GM12878 (cell line): ENCODE data around the gene NLGN1. TPM values are rescaled to one million over a fixed set of nuclear protein-coding genes. Genes with fewer than 3 reads are reported as not detected.

ENCODE experiments used
- ATAC-seq: fragments of 200-7000 bp; cut with Tn5 transposase; 3 replicates; pipeline ENCODE4 v1.9.1; 2020; ENCODE audit warnings: mild to moderate bottlenecking, moderate library complexity
- BruUV-seq: library from RNA; stranded (reverse); fragments of 400-500 nt; replicated peaks from 2 replicates; lab custom pipeline; 2021; lab: Mats Ljungman, UMichigan
- CTCF ChIA-PET: fragments of 300-600 bp; sonication (Branson Sonifier 250); formaldehyde crosslinking; extraction: SDS; loops from one replicate; lab custom pipeline; 2021; ENCODE audit warnings: inconsistent platforms; lab: Yijun Ruan, JAX
- POLR2A ChIA-PET: fragments of 350-600 bp; formaldehyde crosslinking; extraction: SDS; loops from one replicate; lab custom pipeline; 2021; ENCODE audit warnings: inconsistent platforms; lab: Charles Lee
- RAD21 ChIA-PET: fragments of 300-600 bp; sonication (Branson Sonifier 250); formaldehyde crosslinking; loops from one replicate; lab custom pipeline; 2023; ENCODE audit warnings: antibody characterized with exemption; ENCODE audit not compliant: unreplicated experiment; lab: Charles Lee
- SMC1A ChIA-PET: fragments of 300-600 bp; sonication (Branson Sonifier 250); formaldehyde crosslinking; loops from one replicate; lab custom pipeline; 2023; ENCODE audit not compliant: unreplicated experiment, uncharacterized antibody; lab: Charles Lee
- DNase-seq: peaks from one replicate; pipeline ENCODE4 v3.0.0-alpha.2; 2011; ENCODE audit warnings: low read depth, low spot score
- FAIRE-seq: peaks from 3 replicates; lab custom pipeline; 2011; peaks lifted over from hg19 to GRCh38; lab: Jason Lieb, UNC
- H2AFZ ChIP-seq: 2 replicates; pipeline ENCODE4 v1.6.0; 2011; ENCODE audit warnings: low read depth, low read length, control low read depth; ENCODE audit not compliant: control insufficient read depth
- H3K27ac ChIP-seq: 2 replicates; pipeline ENCODE4 v1.5.1; 2011; ENCODE audit warnings: control low read depth; ENCODE audit not compliant: control insufficient read depth, insufficient read depth
- H3K27me3 ChIP-seq, 2 experiments: replicated peaks in 1 of 2; 2 replicates each; pipeline versions ENCODE4 v1.6.0 to v1.6.1; 2011; ENCODE audit warnings: low read length in 1 of 2; ENCODE audit not compliant: control insufficient read depth in 2 of 2, insufficient read depth in 2 of 2
- H3K36me3 ChIP-seq, 2 experiments: 2 replicates each; pipeline ENCODE4 v1.5.1; 2011; ENCODE audit warnings: low read length in 1 of 2; ENCODE audit not compliant: control insufficient read depth in 2 of 2, insufficient read depth in 2 of 2
- H3K4me1 ChIP-seq: 2 replicates; pipeline ENCODE4 v1.6.1; 2011; ENCODE audit warnings: mild to moderate bottlenecking, low read length, moderate library complexity, mixed read lengths; ENCODE audit not compliant: control insufficient read depth, insufficient read depth
- H3K4me2 ChIP-seq: 2 replicates; pipeline ENCODE4 v1.6.0; 2011; ENCODE audit warnings: control low read depth; ENCODE audit not compliant: control insufficient read depth, insufficient read depth
- H3K4me3 ChIP-seq: fragments of 200-600 bp; sonication (generic); 2 replicates; pipeline ENCODE4 v1.5.1; 2016
- H3K79me2 ChIP-seq: 2 replicates; pipeline ENCODE4 v1.6.0; 2011; ENCODE audit warnings: low read length; ENCODE audit not compliant: control insufficient read depth, insufficient read depth
- H3K9ac ChIP-seq: 2 replicates; pipeline ENCODE4 v1.8.0; 2011; ENCODE audit warnings: low read length, control low read depth, mixed read lengths; ENCODE audit not compliant: control insufficient read depth, insufficient read depth
- H3K9me3 ChIP-seq: replicated peaks from 3 replicates; pipeline ENCODE4 v1.5.1; 2011; ENCODE audit warnings: mild to moderate bottlenecking, low read length; ENCODE audit not compliant: control insufficient read depth, insufficient read depth
- H4K20me1 ChIP-seq: 2 replicates; pipeline ENCODE4 v1.6.0; 2011; ENCODE audit not compliant: control insufficient read depth, insufficient read depth
- ATF7 ChIP-seq: fragments of 450-650 bp; IDR thresholded peaks from 2 replicates; pipeline ENCODE4 v1.6.1; 2016; ENCODE audit warnings: low read depth, mild to moderate bottlenecking
- CBFB ChIP-seq: IDR thresholded peaks from 2 replicates; pipeline ENCODE4 v1.6.1; 2016; ENCODE audit warnings: antibody characterized with exemption, low read depth
- EGR1 ChIP-seq, 2 experiments: IDR thresholded peaks; 1 replicate in 1 of 2; 2 replicates in 1 of 2; pipeline ENCODE4 v1.6.1; 2011 to 2012; ENCODE audit warnings: low read depth in 2 of 2, low read length in 2 of 2, borderline replicate concordance in 1 of 2, mild to moderate bottlenecking in 1 of 2, moderate library complexity in 1 of 2
- GABPA ChIP-seq: IDR thresholded peaks from 2 replicates; pipeline ENCODE4 v1.6.1; 2014; ENCODE audit warnings: antibody characterized with exemption, low read depth, mild to moderate bottlenecking, inconsistent platforms
- HDAC2 ChIP-seq: fragments of 200-600 bp; sonication (generic); IDR thresholded peaks from 2 replicates; pipeline ENCODE4 v1.6.1; 2017
- KLF5 ChIP-seq: fragments of 450-650 bp; IDR thresholded peaks from 2 replicates; pipeline ENCODE4 v1.6.1; 2014; ENCODE audit warnings: mild to moderate bottlenecking; ENCODE audit not compliant: partially characterized antibody
- MYC ChIP-seq: IDR thresholded peaks from 2 replicates; pipeline ENCODE4 v1.6.1; 2011; ENCODE audit warnings: mild to moderate bottlenecking, low read length, moderate library complexity, inconsistent platforms; ENCODE audit not compliant: insufficient read depth, insufficient replicate concordance, insufficient read length, severe bottlenecking
- NR2C2 ChIP-seq: IDR thresholded peaks from 2 replicates; pipeline ENCODE4 v1.6.1; 2011; ENCODE audit warnings: borderline replicate concordance, low read depth; ENCODE audit not compliant: control insufficient read depth, insufficient read length
- NR2F1 ChIP-seq: fragments of 450-650 bp; conservative IDR thresholded peaks from 2 replicates; pipeline ENCODE4 v1.6.1; 2017; ENCODE audit warnings: mild to moderate bottlenecking
- POLR2A ChIP-seq: IDR thresholded peaks from 2 replicates; pipeline ENCODE4 v1.6.1; 2011; ENCODE audit warnings: low read depth, mild to moderate bottlenecking, low read length
- WRNIP1 ChIP-seq: IDR thresholded peaks from 2 replicates; pipeline ENCODE4 v1.6.1; 2011; ENCODE audit warnings: low read depth, low read length, improper control_type of control experiment, borderline replicate concordance
- ZBED1 ChIP-seq: IDR thresholded peaks from 2 replicates; pipeline ENCODE4 v1.6.1; 2016; ENCODE audit warnings: borderline replicate concordance
- ZNF207 ChIP-seq: fragments of 450-650 bp; IDR thresholded peaks from 2 replicates; pipeline ENCODE4 v1.6.1; 2014; ENCODE audit warnings: antibody characterized with exemption, mild to moderate bottlenecking, borderline replicate concordance
- ZNF622 ChIP-seq: fragments of 450-650 bp; IDR thresholded peaks from 2 replicates; pipeline ENCODE4 v1.6.1; 2017; ENCODE audit warnings: mild to moderate bottlenecking, inconsistent platforms
- WGBS: methylation state at CpG from one replicate; pipeline ENCODE4 v1.1.6; 2016; ENCODE audit warnings: low lambda C conversion rate; ENCODE audit not compliant: insufficient replicate concordance, insufficient coverage; ENCODE audit errors: missing lambda C conversion rate; 5-methylcytosine and 5-hydroxymethylcytosine counted together
- in situ Hi-C: fragments of 300-500 bp; cut with MboI; formaldehyde crosslinking; loops from 9 replicates; pipeline ENCODE4 v1.14.3; 2018; ENCODE audit warnings: mixed read lengths
- intact Hi-C: fragments of 100-400 bp; cut with micrococcal nuclease; formaldehyde crosslinking; loops from one replicate; pipeline ENCODE4 v1.14.2; 2022; ENCODE audit not compliant: unreplicated experiment
- polyA plus RNA-seq, 11 experiments: library from polyadenylated mRNA; depleted of rRNA in 4 of 11; unstranded in 6 of 11; stranded (reverse) in 5 of 11; fragments of >200 nt; fragmentation: Nextera tagmentation in 4 of 11; fragmentation: Illumina TruSeq in 1 of 11; extraction: Ambion mirVana in 4 of 11; extraction: Trizol in 1 of 11; gene quantifications; 1 replicate in 1 of 11; 2 replicates in 10 of 11; pipeline versions ENCODE4 v1.2.1 to v1.2.3, GENCODE V29; 2011 to 2016; ENCODE audit warnings: inconsistent platforms in 2 of 11, missing spikeins in 2 of 11, low read depth in 1 of 11
- total RNA-seq, 4 experiments: library from RNA; depleted of rRNA in 3 of 4; stranded (reverse); fragments of >200 nt in 3 of 4; fragmentation: Illumina TruSeq in 1 of 4; extraction: Trizol in 1 of 4; gene quantifications; 2 replicates each; pipeline versions ENCODE4 v1.2.1 to v1.2.3, GENCODE V29; 2013 to 2021
- TF ChIP-seq, protein P1 (sequence below): fragments of 450-650 bp; IDR thresholded peaks from 2 replicates; pipeline ENCODE4 v1.6.1; 2017; ENCODE audit warnings: mild to moderate bottlenecking, moderate library complexity
- TF ChIP-seq, protein P2 (sequence below): fragments of 450-650 bp; IDR thresholded peaks from 2 replicates; pipeline ENCODE4 v1.6.1; 2016; ENCODE audit warnings: mild to moderate bottlenecking

NLGN1 gene
- total and polyA plus RNA-seq, 10 of the 15 experiments (the other 5 are each of a cell fraction or from before 2014, with no cell fraction given): not detected

DNA sequence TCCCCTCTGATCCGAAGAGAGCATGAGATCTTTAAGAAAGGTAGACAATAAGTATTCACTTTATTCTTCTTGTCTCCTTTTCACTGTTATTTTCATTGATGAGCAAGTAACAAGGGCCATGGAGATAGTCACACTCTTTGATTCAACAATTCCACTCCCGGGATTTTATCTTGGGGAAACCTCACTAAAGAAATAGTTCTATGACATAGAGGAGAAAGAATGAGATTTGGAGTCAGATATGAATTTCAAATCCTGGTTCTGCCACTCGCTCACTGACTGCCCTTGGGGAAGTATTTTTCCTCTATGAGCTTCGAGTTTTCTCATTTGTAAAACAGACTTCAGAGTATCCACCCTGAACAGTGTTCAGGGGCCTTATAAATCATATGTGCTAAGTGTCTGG is 514.6 kb downstream of the NLGN1 start:
- intact Hi-C loops: no loop called here
- ChIA-PET RAD21 (no interaction called here), CTCF (no interaction called here), POLR2A (no interaction called here), SMC1A (no interaction called here)
- Histone ChIP-seq H3K27ac (no peak overlapping the region), H3K9ac (no peak overlapping the region), H3K27me3 (no peaks in the 10 kb centered on the region), H3K79me2 (no peaks in the 10 kb centered on the region), H3K36me3 (no peaks in the 10 kb centered on the region), H2AFZ (no peak overlapping the region), H4K20me1 (no peaks in the 10 kb centered on the region), H3K4me1 (no peaks in the 10 kb centered on the region), H3K9me3 (no peaks in the 10 kb centered on the region), H3K4me2 (no peak overlapping the region), H3K4me3 (no peak overlapping the region)
- WGBS: 0% methylated on average over 4 of the region's 4 CpGs
- TF ChIP-seq, protein P1, sequence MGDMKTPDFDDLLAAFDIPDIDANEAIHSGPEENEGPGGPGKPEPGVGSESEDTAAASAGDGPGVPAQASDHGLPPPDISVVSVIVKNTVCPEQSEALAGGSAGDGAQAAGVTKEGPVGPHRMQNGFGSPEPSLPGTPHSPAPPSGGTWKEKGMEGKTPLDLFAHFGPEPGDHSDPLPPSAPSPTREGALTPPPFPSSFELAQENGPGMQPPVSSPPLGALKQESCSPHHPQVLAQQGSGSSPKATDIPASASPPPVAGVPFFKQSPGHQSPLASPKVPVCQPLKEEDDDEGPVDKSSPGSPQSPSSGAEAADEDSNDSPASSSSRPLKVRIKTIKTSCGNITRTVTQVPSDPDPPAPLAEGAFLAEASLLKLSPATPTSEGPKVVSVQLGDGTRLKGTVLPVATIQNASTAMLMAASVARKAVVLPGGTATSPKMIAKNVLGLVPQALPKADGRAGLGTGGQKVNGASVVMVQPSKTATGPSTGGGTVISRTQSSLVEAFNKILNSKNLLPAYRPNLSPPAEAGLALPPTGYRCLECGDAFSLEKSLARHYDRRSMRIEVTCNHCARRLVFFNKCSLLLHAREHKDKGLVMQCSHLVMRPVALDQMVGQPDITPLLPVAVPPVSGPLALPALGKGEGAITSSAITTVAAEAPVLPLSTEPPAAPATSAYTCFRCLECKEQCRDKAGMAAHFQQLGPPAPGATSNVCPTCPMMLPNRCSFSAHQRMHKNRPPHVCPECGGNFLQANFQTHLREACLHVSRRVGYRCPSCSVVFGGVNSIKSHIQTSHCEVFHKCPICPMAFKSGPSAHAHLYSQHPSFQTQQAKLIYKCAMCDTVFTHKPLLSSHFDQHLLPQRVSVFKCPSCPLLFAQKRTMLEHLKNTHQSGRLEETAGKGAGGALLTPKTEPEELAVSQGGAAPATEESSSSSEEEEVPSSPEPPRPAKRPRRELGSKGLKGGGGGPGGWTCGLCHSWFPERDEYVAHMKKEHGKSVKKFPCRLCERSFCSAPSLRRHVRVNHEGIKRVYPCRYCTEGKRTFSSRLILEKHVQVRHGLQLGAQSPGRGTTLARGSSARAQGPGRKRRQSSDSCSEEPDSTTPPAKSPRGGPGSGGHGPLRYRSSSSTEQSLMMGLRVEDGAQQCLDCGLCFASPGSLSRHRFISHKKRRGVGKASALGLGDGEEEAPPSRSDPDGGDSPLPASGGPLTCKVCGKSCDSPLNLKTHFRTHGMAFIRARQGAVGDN: no peak
- TF ChIP-seq EGR1 (IDR thresholded peaks at IDR 0.05; ENCODE audit: borderline replicate concordance in 1 of 2, low read depth in 2 of 2, low read length in 2 of 2) (no peak), GABPA (no peak)
- ATAC-seq (no peak), FAIRE-seq (no peak), DNase-seq (no peak)
- no TSS peak for BruUV-seq
- in situ Hi-C loops: no loop called here

DNA sequence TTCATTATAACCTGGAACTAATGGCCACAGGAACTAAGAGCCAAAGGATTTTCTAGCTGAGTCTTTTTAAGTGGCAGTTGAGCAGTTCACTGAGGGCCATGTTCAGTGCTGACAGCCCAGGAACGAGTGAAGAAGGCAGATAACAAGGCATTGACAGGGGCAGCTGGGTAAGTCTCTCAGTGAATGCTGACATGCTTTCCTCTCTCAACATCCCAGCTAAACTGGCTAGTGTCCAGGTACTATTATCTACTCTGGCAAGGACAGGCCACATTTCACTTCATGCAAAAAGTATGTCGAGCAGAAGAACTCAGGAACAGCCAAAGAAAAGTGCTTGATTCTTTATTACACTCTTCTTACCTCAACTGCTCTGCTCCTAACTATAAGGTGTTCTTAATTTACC is 515.9 kb downstream of the NLGN1 start:
- SMC1A ChIA-PET: no interaction called here
- Histone ChIP-seq H3K9ac (no peak overlapping the region), H3K9me3 (no peaks in the 10 kb centered on the region), H4K20me1 (no peaks in the 10 kb centered on the region), H3K4me2 (no peak overlapping the region), H3K36me3 (no peaks in the 10 kb centered on the region), H3K27ac (no peak overlapping the region), H3K4me3 (no peak overlapping the region), H3K27me3 (no peaks in the 10 kb centered on the region), H2AFZ (no peak overlapping the region), H3K79me2 (no peaks in the 10 kb centered on the region), H3K4me1 (no peaks in the 10 kb centered on the region)
- in situ Hi-C loops (no loop called here), intact Hi-C loops (no loop called here)
- no peak for FAIRE-seq
- 0% methylated on average over 2 of the region's 2 CpGs for WGBS
- DNase-seq: no peak
- no TSS peak for BruUV-seq
- RAD21 ChIA-PET: no interaction called here
- ATAC-seq: no peak
- CTCF ChIA-PET: no interaction called here
- POLR2A ChIA-PET: no interaction called here
- TF ChIP-seq NR2C2 (no peak), HDAC2 (no peak), POLR2A (no peak), ZNF207 (no peak), NR2F1 (no peak), CBFB (no peak), ZBED1 (no peak), KLF5 (no peak), WRNIP1 (no peak), MYC (no peak), ATF7 (no peak), ZNF622 (no peak)
- TF ChIP-seq, protein P2, sequence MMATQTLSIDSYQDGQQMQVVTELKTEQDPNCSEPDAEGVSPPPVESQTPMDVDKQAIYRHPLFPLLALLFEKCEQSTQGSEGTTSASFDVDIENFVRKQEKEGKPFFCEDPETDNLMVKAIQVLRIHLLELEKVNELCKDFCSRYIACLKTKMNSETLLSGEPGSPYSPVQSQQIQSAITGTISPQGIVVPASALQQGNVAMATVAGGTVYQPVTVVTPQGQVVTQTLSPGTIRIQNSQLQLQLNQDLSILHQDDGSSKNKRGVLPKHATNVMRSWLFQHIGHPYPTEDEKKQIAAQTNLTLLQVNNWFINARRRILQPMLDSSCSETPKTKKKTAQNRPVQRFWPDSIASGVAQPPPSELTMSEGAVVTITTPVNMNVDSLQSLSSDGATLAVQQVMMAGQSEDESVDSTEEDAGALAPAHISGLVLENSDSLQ: no peak
